ENCODE data around the gene SGSH. TPM values are rescaled to one million over a fixed set of nuclear protein-coding genes. Genes with fewer than 3 reads are reported as not detected.

Gene SGSH
- total and polyA plus RNA-seq, 7 donors: 3.6 to 37.0 (median 12.1) TPM

DNA sequence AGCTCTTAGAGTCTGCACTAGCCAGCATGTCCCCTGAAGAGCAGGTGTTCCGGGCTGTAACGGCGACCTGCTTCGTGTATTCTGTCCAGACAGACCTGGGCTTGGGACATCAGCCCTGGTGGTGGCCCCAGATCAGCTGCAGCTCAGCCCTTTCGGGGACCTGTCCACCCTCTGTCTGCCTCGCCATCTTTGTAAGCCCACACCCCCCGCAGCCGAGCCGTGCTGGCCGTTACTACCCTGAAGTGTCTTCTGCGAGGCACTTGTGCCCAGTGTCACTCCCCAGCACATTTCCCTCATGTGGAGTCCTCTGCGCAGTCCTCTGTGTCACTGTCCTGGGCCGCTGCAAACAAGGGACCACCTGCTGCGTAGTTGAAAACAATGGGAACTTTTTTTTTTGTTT lies 39.9 kb downstream of the SGSH start:
- no peaks in the 10 kb centered on the region for H3K4me1 ChIP-seq
- no peak for DNase-seq
- H3K4me3 ChIP-seq: no peak overlapping the region
- 88% methylated on average over 14 of the region's 14 CpGs for WGBS, 2 donors
- no peaks in the 10 kb centered on the region for H3K9me3 ChIP-seq
- intact Hi-C loops (cut with DNase I): no loop called here
- H3K27me3 ChIP-seq: no peaks in the 10 kb centered on the region
- H3K36me3 ChIP-seq: no peaks in the 10 kb centered on the region
- H3K27ac ChIP-seq: no peak overlapping the region
- TF ChIP-seq, protein P1, sequence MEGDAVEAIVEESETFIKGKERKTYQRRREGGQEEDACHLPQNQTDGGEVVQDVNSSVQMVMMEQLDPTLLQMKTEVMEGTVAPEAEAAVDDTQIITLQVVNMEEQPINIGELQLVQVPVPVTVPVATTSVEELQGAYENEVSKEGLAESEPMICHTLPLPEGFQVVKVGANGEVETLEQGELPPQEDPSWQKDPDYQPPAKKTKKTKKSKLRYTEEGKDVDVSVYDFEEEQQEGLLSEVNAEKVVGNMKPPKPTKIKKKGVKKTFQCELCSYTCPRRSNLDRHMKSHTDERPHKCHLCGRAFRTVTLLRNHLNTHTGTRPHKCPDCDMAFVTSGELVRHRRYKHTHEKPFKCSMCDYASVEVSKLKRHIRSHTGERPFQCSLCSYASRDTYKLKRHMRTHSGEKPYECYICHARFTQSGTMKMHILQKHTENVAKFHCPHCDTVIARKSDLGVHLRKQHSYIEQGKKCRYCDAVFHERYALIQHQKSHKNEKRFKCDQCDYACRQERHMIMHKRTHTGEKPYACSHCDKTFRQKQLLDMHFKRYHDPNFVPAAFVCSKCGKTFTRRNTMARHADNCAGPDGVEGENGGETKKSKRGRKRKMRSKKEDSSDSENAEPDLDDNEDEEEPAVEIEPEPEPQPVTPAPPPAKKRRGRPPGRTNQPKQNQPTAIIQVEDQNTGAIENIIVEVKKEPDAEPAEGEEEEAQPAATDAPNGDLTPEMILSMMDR (IDR thresholded peaks at IDR 0.05): no peak
- TF ChIP-seq EP300 (IDR thresholded peaks at IDR 0.05): no peak
- no peak for TF ChIP-seq POLR2AphosphoS5 (IDR thresholded peaks at IDR 0.05)
- no peak for TF ChIP-seq POLR2A (IDR thresholded peaks at IDR 0.05)

- no peak for DNase-seq
- intact Hi-C loops (cut with DNase I): no loop called here
- 58 to 81% methylated on average over 21 of the region's 21 CpGs for WGBS, 2 donors
- Histone ChIP-seq H3K4me3 (no peak overlapping the region), H3K9me3 (no peaks in the 10 kb centered on the region), H3K27ac (no peak overlapping the region), H3K4me1 (no peaks in the 10 kb centered on the region), H3K27me3 (no peaks in the 10 kb centered on the region), H3K36me3 (no peaks in the 10 kb centered on the region)
- no peak for TF ChIP-seq POLR2A (IDR thresholded peaks at IDR 0.05)
- TF ChIP-seq, protein P1 (IDR thresholded peaks at IDR 0.05): no peak
- no peak for TF ChIP-seq EP300 (IDR thresholded peaks at IDR 0.05)
- TF ChIP-seq POLR2AphosphoS5 (IDR thresholded peaks at IDR 0.05): no peak
Measured at GRCh38 chr17:80177986-80178595, 42.0 kb downstream of the SGSH start.

GRCh38 chr17:80176757-80177156 lies 43.4 kb downstream of the SGSH start:
- Histone ChIP-seq H3K36me3 (no peaks in the 10 kb centered on the region), H3K4me1 (no peaks in the 10 kb centered on the region), H3K4me3 (no peak overlapping the region), H3K27ac (no peak overlapping the region), H3K9me3 (no peaks in the 10 kb centered on the region), H3K27me3 (no peaks in the 10 kb centered on the region)
- intact Hi-C loops (cut with DNase I): no loop called here
- WGBS, 2 donors: 77 to 87% methylated on average over 11 of the region's 11 CpGs
- DNase-seq: no peak
- TF ChIP-seq EP300 (IDR thresholded peaks at IDR 0.05) (no peak), POLR2A (IDR thresholded peaks at IDR 0.05) (no peak), POLR2AphosphoS5 (IDR thresholded peaks at IDR 0.05) (no peak)
- TF ChIP-seq, protein P1 (IDR thresholded peaks at IDR 0.05): no peak

- no peaks in the 10 kb centered on the region for H3K27me3 ChIP-seq
- no peak for TF ChIP-seq EP300 (IDR thresholded peaks at IDR 0.05)
- TF ChIP-seq POLR2AphosphoS5 (IDR thresholded peaks at IDR 0.05): no peak
- TF ChIP-seq POLR2A (IDR thresholded peaks at IDR 0.05): no peak
- TF ChIP-seq, protein P1 (IDR thresholded peaks at IDR 0.05): no peak
- 94 to 95% methylated on average over 6 of the region's 6 CpGs for WGBS, 2 donors
- H3K27ac ChIP-seq: no peak overlapping the region
- H3K36me3 ChIP-seq: no peaks in the 10 kb centered on the region
- no peaks in the 10 kb centered on the region for H3K9me3 ChIP-seq
- intact Hi-C loops (cut with DNase I): no loop called here
- no peaks in the 10 kb centered on the region for H3K4me1 ChIP-seq
- H3K4me3 ChIP-seq: no peak overlapping the region
- DNase-seq: no peak
Measured at GRCh38 chr17:80173916-80174315, 46.2 kb downstream of the SGSH start.

DNA sequence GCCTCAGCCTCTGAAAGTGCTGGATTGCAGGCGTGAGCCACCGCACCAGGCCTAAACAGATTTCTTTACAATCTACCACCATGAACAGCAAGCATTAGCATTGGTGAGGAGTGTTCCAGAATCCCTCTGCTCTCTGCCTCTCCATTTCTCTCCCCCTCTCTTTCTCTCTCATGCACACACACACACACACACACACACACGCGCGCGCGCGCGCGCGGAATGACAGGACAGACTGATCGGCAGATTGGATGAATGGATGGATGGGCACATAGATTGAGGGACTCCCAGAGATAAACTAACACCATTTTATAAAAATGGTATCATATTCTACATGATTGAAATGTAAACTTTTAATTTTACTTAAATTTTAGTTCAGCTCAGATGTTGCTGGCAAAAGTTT lies 47.0 kb downstream of the SGSH start:
- no peaks in the 10 kb centered on the region for H3K36me3 ChIP-seq
- DNase-seq: no peak
- H3K4me1 ChIP-seq: no peaks in the 10 kb centered on the region
- 77 to 92% methylated on average over 12 of the region's 12 CpGs for WGBS, 2 donors
- no peaks in the 10 kb centered on the region for H3K27me3 ChIP-seq
- no peaks in the 10 kb centered on the region for H3K9me3 ChIP-seq
- H3K4me3 ChIP-seq: no peak overlapping the region
- TF ChIP-seq EP300 (IDR thresholded peaks at IDR 0.05) (no peak), POLR2A (IDR thresholded peaks at IDR 0.05) (no peak), POLR2AphosphoS5 (IDR thresholded peaks at IDR 0.05) (no peak)
- TF ChIP-seq, protein P1 (IDR thresholded peaks at IDR 0.05): no peak
- intact Hi-C loops (cut with DNase I): no loop called here
- H3K27ac ChIP-seq: no peak overlapping the region

All from sigmoid colon (tissue), 7 donors.